GM23338 (cell line): ENCODE results near the gene LIMA1. TPM values are rescaled to one million over a fixed set of nuclear protein-coding genes. Genes with fewer than 3 reads are reported as not detected.

Source experiments
- CTCF ChIP-seq, 2 experiments: fragments of 200-600 bp in 1 of 2; sonication (generic) in 1 of 2; conservative IDR thresholded peaks; 2 replicates each; pipeline versions ENCODE4 v1.5.1 to v1.6.1; 2016 to 2017; ENCODE audit warnings: antibody characterized with exemption in 2 of 2, low read depth in 2 of 2, mild to moderate bottlenecking in 2 of 2, moderate library complexity in 1 of 2
- ETS1 ChIP-seq: IDR thresholded peaks from 2 replicates; pipeline ENCODE4 v1.6.1; 2016; ENCODE audit warnings: antibody characterized with exemption
- EZH2phosphoT487 ChIP-seq: fragments of 200-600 bp; sonication (generic); IDR thresholded peaks from one replicate; pipeline ENCODE4 v1.8.1; 2018; ENCODE audit warnings: antibody characterized with exemption; ENCODE audit not compliant: unreplicated experiment
- POLR2AphosphoS5 ChIP-seq: IDR thresholded peaks from 2 replicates; pipeline ENCODE4 v1.6.1; 2016; ENCODE audit warnings: antibody characterized with exemption, low read depth
- REST ChIP-seq: IDR thresholded peaks from one replicate; pipeline ENCODE4 v1.6.1; 2018; ENCODE audit warnings: antibody characterized with exemption; ENCODE audit not compliant: unreplicated experiment
- STAT1 ChIP-seq: IDR thresholded peaks from one replicate; pipeline ENCODE4 v1.6.1; 2016; ENCODE audit warnings: antibody characterized with exemption; ENCODE audit not compliant: unreplicated experiment
- ZNF462 ChIP-seq: fragments of 250-450 bp; sonication (Bioruptor Pico); IDR thresholded peaks from 2 replicates; pipeline ENCODE4 v1.5.0; 2020; ENCODE audit warnings: mild to moderate bottlenecking, moderate library complexity
- polyA plus RNA-seq: library from polyadenylated mRNA; unstranded; fragments of >200 nt; fragmentation: Nextera tagmentation; extraction: Ambion mirVana; gene quantifications from 2 replicates; pipeline ENCODE4 v1.2.1, GENCODE V29; 2016
- total RNA-seq: library from RNA; depleted of rRNA; stranded (reverse); fragments of >200 nt; shearing (Covaris generic); gene quantifications from 2 replicates; pipeline ENCODE4 v1.2.3, GENCODE V29; 2014

Gene LIMA1
- total and polyA plus RNA-seq, 2 experiments from 2014 or later: 27.7 to 29.6 TPM

GRCh38 chr12:50213439-50213838 lies 69.9 kb downstream of the LIMA1 start (continued):
- TF ChIP-seq ZNF462 (CRISPR knock-in tag): no peak
- no peak for TF ChIP-seq REST
- TF ChIP-seq POLR2AphosphoS5: no peak
- no peak for TF ChIP-seq CTCF (conservative IDR thresholded peaks at IDR 0.05; ENCODE audit: low read depth in 2 of 2)
- TF ChIP-seq ETS1: no peak
- TF ChIP-seq STAT1: no peak
- TF ChIP-seq EZH2phosphoT487: no peak
